ENCODE results near the gene KDM6A. TPM values are rescaled to one million over a fixed set of nuclear protein-coding genes. Genes with fewer than 3 reads are reported as not detected.

The KDM6A gene
- total RNA-seq, 1 experiment from 2014 or later, result 24.0 TPM

DNA sequence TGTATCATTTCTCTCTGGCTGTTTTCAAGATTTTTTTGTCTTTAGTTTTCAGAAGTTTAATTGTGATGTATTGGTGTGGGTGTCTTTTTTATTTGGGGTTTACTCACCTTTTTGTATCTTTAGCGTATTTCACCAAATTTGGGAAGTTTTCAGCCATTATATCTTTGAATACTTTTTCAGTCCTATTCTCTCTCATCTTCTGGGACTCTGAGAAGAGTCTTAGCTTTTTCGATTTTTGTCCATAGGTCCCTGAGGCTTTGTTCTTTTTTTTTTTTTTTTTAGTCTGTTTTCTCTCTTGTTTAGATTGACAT, 23.8 kb downstream of the KDM6A start:
- ChIA-PET POLR2A (no interaction called here), CTCF (no interaction called here)
- no peak for TF ChIP-seq TCF7L2 (IDR thresholded peaks at IDR 0.05; ENCODE audit: low read depth, low read length)
- no peak for TF ChIP-seq POLR2AphosphoS5 (IDR thresholded peaks at IDR 0.05; ENCODE audit: low read depth, low read length)
- TF ChIP-seq SIN3A (IDR thresholded peaks at IDR 0.05; ENCODE audit: borderline replicate concordance, insufficient read depth, low read depth, low read length), result no peak
- TF ChIP-seq, protein P1, sequence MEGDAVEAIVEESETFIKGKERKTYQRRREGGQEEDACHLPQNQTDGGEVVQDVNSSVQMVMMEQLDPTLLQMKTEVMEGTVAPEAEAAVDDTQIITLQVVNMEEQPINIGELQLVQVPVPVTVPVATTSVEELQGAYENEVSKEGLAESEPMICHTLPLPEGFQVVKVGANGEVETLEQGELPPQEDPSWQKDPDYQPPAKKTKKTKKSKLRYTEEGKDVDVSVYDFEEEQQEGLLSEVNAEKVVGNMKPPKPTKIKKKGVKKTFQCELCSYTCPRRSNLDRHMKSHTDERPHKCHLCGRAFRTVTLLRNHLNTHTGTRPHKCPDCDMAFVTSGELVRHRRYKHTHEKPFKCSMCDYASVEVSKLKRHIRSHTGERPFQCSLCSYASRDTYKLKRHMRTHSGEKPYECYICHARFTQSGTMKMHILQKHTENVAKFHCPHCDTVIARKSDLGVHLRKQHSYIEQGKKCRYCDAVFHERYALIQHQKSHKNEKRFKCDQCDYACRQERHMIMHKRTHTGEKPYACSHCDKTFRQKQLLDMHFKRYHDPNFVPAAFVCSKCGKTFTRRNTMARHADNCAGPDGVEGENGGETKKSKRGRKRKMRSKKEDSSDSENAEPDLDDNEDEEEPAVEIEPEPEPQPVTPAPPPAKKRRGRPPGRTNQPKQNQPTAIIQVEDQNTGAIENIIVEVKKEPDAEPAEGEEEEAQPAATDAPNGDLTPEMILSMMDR (IDR thresholded peaks at IDR 0.05), result no peak
- TF ChIP-seq, protein P2, sequence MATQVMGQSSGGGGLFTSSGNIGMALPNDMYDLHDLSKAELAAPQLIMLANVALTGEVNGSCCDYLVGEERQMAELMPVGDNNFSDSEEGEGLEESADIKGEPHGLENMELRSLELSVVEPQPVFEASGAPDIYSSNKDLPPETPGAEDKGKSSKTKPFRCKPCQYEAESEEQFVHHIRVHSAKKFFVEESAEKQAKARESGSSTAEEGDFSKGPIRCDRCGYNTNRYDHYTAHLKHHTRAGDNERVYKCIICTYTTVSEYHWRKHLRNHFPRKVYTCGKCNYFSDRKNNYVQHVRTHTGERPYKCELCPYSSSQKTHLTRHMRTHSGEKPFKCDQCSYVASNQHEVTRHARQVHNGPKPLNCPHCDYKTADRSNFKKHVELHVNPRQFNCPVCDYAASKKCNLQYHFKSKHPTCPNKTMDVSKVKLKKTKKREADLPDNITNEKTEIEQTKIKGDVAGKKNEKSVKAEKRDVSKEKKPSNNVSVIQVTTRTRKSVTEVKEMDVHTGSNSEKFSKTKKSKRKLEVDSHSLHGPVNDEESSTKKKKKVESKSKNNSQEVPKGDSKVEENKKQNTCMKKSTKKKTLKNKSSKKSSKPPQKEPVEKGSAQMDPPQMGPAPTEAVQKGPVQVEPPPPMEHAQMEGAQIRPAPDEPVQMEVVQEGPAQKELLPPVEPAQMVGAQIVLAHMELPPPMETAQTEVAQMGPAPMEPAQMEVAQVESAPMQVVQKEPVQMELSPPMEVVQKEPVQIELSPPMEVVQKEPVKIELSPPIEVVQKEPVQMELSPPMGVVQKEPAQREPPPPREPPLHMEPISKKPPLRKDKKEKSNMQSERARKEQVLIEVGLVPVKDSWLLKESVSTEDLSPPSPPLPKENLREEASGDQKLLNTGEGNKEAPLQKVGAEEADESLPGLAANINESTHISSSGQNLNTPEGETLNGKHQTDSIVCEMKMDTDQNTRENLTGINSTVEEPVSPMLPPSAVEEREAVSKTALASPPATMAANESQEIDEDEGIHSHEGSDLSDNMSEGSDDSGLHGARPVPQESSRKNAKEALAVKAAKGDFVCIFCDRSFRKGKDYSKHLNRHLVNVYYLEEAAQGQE (IDR thresholded peaks at IDR 0.05; ENCODE audit: insufficient read depth in 1 of 2, low read depth in 2 of 2, low read length in 1 of 2), result no peak
- DNase-seq (ENCODE audit: low read depth, low spot score), result no peak
- no TSS peak for BruUV-seq (replicated peaks)
- Histone ChIP-seq H3K27ac (ENCODE audit: low read length) (no peak overlapping the region), H3K9me3 (ENCODE audit: control insufficient read depth, insufficient read depth, low read depth, low read length) (no peaks in the 10 kb centered on the region), H3K4me3 (ENCODE audit: low read depth in 2 of 2, low read length in 2 of 2) (no peak overlapping the region), H3K4me1 (ENCODE audit: control insufficient read depth, insufficient read depth, low read length) (no peaks in the 10 kb centered on the region; the same call in 1 of the 2 replicates), H3K36me3 (ENCODE audit: control insufficient read depth, insufficient read depth, low read length) (no peaks in the 10 kb centered on the region), H3K27me3 (ENCODE audit: control insufficient read depth, insufficient read depth, low read length) (no peaks in the 10 kb centered on the region)
- in situ Hi-C loops (cut with HindIII; ENCODE audit: low pct_unique_long_range_greater_than_20kb, low sequenced_read_pairs), result no loop called here
- no peak for ATAC-seq
- intact Hi-C loops (cut with micrococcal nuclease; ENCODE audit: unreplicated experiment), result no loop called here

DNA sequence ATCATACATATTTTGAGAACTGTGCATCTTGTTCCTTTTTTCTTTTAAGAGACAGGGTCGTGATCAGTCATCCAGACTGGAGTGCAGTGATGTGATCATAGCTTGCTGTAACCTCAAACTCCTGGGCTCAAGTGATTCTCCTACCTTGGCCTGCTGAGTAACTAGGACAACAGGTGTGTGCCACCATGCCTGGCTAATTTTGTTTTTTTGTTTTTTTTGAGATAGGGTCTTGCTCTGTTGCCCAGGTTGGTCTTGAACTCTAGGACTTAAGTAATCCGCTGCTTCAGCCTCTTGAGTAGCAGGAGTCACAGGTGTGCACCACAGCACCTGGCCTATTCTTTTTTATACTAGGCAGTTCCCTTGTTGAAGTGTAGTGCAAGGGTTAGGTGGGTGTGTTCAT, 24.6 kb downstream of the KDM6A start:
- DNase-seq (ENCODE audit: low read depth, low spot score) (no peak), ATAC-seq (no peak)
- Histone ChIP-seq H3K4me3 (ENCODE audit: low read depth in 2 of 2, low read length in 2 of 2) (no peak overlapping the region), H3K9me3 (ENCODE audit: control insufficient read depth, insufficient read depth, low read depth, low read length) (no peaks in the 10 kb centered on the region), H3K27me3 (ENCODE audit: control insufficient read depth, insufficient read depth, low read length) (no peaks in the 10 kb centered on the region), H3K36me3 (ENCODE audit: control insufficient read depth, insufficient read depth, low read length) (no peaks in the 10 kb centered on the region), H3K4me1 (ENCODE audit: control insufficient read depth, insufficient read depth, low read length) (no peaks in the 10 kb centered on the region; the same call in 1 of the 2 replicates), H3K27ac (ENCODE audit: low read length) (no peak overlapping the region)
- in situ Hi-C loops (cut with HindIII; ENCODE audit: low pct_unique_long_range_greater_than_20kb, low sequenced_read_pairs), result no loop called here
- intact Hi-C loops (cut with micrococcal nuclease; ENCODE audit: unreplicated experiment), result no loop called here
- POLR2A ChIA-PET, result no interaction called here
- no peak for TF ChIP-seq POLR2AphosphoS5 (IDR thresholded peaks at IDR 0.05; ENCODE audit: low read depth, low read length)
- TF ChIP-seq, protein P1 (IDR thresholded peaks at IDR 0.05), result no peak
- TF ChIP-seq, protein P2 (IDR thresholded peaks at IDR 0.05; ENCODE audit: insufficient read depth in 1 of 2, low read depth in 2 of 2, low read length in 1 of 2), result no peak
- TF ChIP-seq TCF7L2 (IDR thresholded peaks at IDR 0.05; ENCODE audit: low read depth, low read length), result no peak
- no peak for TF ChIP-seq SIN3A (IDR thresholded peaks at IDR 0.05; ENCODE audit: borderline replicate concordance, insufficient read depth, low read depth, low read length)
- no TSS peak for BruUV-seq (replicated peaks)
- CTCF ChIA-PET, result no interaction called here
